ENCODE results near the gene FKBP11.

The FKBP11 gene

DNA sequence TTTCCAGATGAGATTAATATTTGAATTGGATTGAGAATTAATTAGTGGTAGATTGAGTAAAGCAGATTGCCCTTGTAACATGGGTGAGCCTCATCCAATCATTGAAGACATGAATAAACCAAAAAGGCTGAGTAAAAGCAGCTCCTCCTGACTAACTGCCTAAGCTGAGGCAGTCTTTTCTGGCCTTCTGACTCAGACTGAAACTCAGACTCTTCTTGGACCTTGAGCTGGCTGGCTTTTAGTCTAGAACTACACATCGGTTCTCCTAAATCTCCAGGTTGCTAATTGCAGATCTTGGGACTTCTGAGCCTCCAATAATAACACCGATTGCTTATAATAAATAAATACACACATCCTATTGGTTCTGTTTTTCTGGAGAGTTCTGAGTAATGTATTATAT is 24.0 kb downstream of the FKBP11 start:
- no peaks in the 10 kb centered on the region for H3K4me1 ChIP-seq (ENCODE audit: low read length)
- H3K79me2 ChIP-seq (ENCODE audit: low read length), result no peaks in the 10 kb centered on the region
- no peaks in the 10 kb centered on the region for H3K9me2 ChIP-seq (replicated peaks; ENCODE audit: insufficient read depth, low read length)
- DNase-seq, result peak; percentile 15
- no peaks in the 10 kb centered on the region for H3K36me3 ChIP-seq (replicated peaks; ENCODE audit: insufficient read depth, low read length)
- no peak overlapping the region for H2AFZ ChIP-seq (ENCODE audit: low read length)
- no peak overlapping the region for H3K9ac ChIP-seq (ENCODE audit: low read length)
- no peaks in the 10 kb centered on the region for H3F3A ChIP-seq (ENCODE audit: insufficient read depth, low read length)
- peaks cover 14% of the 10 kb centered on the region; the same call in 1 of the 2 replicates for H3K27me3 ChIP-seq (replicated peaks; ENCODE audit: insufficient read depth, low read length)
- no peak overlapping the region for H3K4me2 ChIP-seq (ENCODE audit: low read depth, low read length)
- TF ChIP-seq EZH2 (optimal IDR thresholded peaks at IDR 0.05; ENCODE audit: low read depth, low read length) (no peak), EZH2phosphoT487 (IDR thresholded peaks at IDR 0.05; ENCODE audit: low read length) (no peak)
- TF ChIP-seq, protein P1, sequence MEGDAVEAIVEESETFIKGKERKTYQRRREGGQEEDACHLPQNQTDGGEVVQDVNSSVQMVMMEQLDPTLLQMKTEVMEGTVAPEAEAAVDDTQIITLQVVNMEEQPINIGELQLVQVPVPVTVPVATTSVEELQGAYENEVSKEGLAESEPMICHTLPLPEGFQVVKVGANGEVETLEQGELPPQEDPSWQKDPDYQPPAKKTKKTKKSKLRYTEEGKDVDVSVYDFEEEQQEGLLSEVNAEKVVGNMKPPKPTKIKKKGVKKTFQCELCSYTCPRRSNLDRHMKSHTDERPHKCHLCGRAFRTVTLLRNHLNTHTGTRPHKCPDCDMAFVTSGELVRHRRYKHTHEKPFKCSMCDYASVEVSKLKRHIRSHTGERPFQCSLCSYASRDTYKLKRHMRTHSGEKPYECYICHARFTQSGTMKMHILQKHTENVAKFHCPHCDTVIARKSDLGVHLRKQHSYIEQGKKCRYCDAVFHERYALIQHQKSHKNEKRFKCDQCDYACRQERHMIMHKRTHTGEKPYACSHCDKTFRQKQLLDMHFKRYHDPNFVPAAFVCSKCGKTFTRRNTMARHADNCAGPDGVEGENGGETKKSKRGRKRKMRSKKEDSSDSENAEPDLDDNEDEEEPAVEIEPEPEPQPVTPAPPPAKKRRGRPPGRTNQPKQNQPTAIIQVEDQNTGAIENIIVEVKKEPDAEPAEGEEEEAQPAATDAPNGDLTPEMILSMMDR (IDR thresholded peaks at IDR 0.05; ENCODE audit: low read length), result no peak
- no peaks in the 10 kb centered on the region for H3K9me3 ChIP-seq (replicated peaks; ENCODE audit: insufficient read depth, low read length)
- H3K27ac ChIP-seq (ENCODE audit: low read length), result no peak overlapping the region
- H4K20me1 ChIP-seq (ENCODE audit: insufficient read depth, low read length), result no peaks in the 10 kb centered on the region
- no peak overlapping the region for H3K4me3 ChIP-seq (ENCODE audit: low read length)

DNA sequence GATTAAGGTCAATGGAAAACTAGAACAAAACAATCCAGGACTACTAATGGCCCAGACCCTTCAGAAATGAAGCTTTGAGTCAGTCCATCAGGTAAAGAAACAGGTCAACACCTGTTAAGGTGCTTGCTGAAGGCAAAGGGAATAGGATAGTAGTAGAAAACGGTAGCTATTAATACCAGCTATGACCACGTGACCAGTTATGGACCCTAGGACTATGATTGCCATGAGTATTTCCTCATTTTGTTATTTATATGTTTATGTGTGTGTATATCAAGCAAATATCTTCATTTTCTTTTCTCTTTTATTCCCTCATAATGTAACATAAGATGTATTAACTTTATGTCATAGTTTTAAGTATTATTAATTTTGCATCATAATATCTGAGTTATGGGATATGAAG is 25.6 kb downstream of the FKBP11 start:
- H3K9me2 ChIP-seq (replicated peaks; ENCODE audit: insufficient read depth, low read length), result no peaks in the 10 kb centered on the region
- H3K9ac ChIP-seq (ENCODE audit: low read length), result no peak overlapping the region
- no peak overlapping the region for H3K27ac ChIP-seq (ENCODE audit: low read length)
- H3K27me3 ChIP-seq (replicated peaks; ENCODE audit: insufficient read depth, low read length), result peaks cover 4% of the 10 kb centered on the region; the same call in 1 of the 2 replicates
- TF ChIP-seq, protein P1 (IDR thresholded peaks at IDR 0.05; ENCODE audit: low read length), result no peak
- TF ChIP-seq EZH2 (optimal IDR thresholded peaks at IDR 0.05; ENCODE audit: low read depth, low read length) (no peak), EZH2phosphoT487 (IDR thresholded peaks at IDR 0.05; ENCODE audit: low read length) (no peak)
- H4K20me1 ChIP-seq (ENCODE audit: insufficient read depth, low read length), result no peaks in the 10 kb centered on the region
- H3K79me2 ChIP-seq (ENCODE audit: low read length), result no peaks in the 10 kb centered on the region
- no peak overlapping the region for H2AFZ ChIP-seq (ENCODE audit: low read length)
- H3F3A ChIP-seq (ENCODE audit: insufficient read depth, low read length), result no peaks in the 10 kb centered on the region
- no peaks in the 10 kb centered on the region for H3K36me3 ChIP-seq (replicated peaks; ENCODE audit: insufficient read depth, low read length)
- DNase-seq, result no peak
- H3K4me3 ChIP-seq (ENCODE audit: low read length), result no peak overlapping the region
- no peaks in the 10 kb centered on the region for H3K9me3 ChIP-seq (replicated peaks; ENCODE audit: insufficient read depth, low read length)
- no peaks in the 10 kb centered on the region for H3K4me1 ChIP-seq (ENCODE audit: low read length)
- H3K4me2 ChIP-seq (ENCODE audit: low read depth, low read length), result no peak overlapping the region

- Histone ChIP-seq H3K79me2 (ENCODE audit: low read length) (no peaks in the 10 kb centered on the region), H3K27ac (ENCODE audit: low read length) (no peak overlapping the region), H3F3A (ENCODE audit: insufficient read depth, low read length) (no peaks in the 10 kb centered on the region), H3K4me3 (ENCODE audit: low read length) (no peak overlapping the region), H4K20me1 (ENCODE audit: insufficient read depth, low read length) (no peaks in the 10 kb centered on the region), H3K9me2 (replicated peaks; ENCODE audit: insufficient read depth, low read length) (no peaks in the 10 kb centered on the region), H2AFZ (ENCODE audit: low read length) (no peak overlapping the region), H3K9ac (ENCODE audit: low read length) (no peak overlapping the region), H3K27me3 (replicated peaks; ENCODE audit: insufficient read depth, low read length) (peaks cover 12% of the 10 kb centered on the region), H3K4me2 (ENCODE audit: low read depth, low read length) (no peak overlapping the region), H3K36me3 (replicated peaks; ENCODE audit: insufficient read depth, low read length) (no peaks in the 10 kb centered on the region), H3K4me1 (ENCODE audit: low read length) (0 out of 2 replicates have a peak, but pooled peaks cover 3% of the 10 kb centered on the region), H3K9me3 (replicated peaks; ENCODE audit: insufficient read depth, low read length) (no peaks in the 10 kb centered on the region)
- no peak for DNase-seq
- TF ChIP-seq, protein P1 (IDR thresholded peaks at IDR 0.05; ENCODE audit: low read length), result no peak
- no peak for TF ChIP-seq EZH2 (optimal IDR thresholded peaks at IDR 0.05; ENCODE audit: low read depth, low read length)
- no peak for TF ChIP-seq EZH2phosphoT487 (IDR thresholded peaks at IDR 0.05; ENCODE audit: low read length)
These were observed 31.0 kb downstream of the FKBP11 start for GRCh38 chr12:48894271-48894670.

All from MM.1S (cell line).